HG03175 (cell line): Measurements from ENCODE around the gene RNU1-2.
A peak's percentile ranks its signal among the peaks of the same experiment; 100 is the strongest.
"Not testable (repeated sequence)": the region's sequence is repeated elsewhere in the genome, so short reads cannot be mapped to it uniquely, and the experiment has no call there.

Experiments used
- ATAC-seq: cut with Tn5 transposase; IDR thresholded peaks from one replicate; pipeline ENCODE4 v1.9.1; 2021; ENCODE audit warnings: mild to moderate bottlenecking, moderate library complexity; ENCODE audit not compliant: unreplicated experiment

The RNU1-2 gene

DNA sequence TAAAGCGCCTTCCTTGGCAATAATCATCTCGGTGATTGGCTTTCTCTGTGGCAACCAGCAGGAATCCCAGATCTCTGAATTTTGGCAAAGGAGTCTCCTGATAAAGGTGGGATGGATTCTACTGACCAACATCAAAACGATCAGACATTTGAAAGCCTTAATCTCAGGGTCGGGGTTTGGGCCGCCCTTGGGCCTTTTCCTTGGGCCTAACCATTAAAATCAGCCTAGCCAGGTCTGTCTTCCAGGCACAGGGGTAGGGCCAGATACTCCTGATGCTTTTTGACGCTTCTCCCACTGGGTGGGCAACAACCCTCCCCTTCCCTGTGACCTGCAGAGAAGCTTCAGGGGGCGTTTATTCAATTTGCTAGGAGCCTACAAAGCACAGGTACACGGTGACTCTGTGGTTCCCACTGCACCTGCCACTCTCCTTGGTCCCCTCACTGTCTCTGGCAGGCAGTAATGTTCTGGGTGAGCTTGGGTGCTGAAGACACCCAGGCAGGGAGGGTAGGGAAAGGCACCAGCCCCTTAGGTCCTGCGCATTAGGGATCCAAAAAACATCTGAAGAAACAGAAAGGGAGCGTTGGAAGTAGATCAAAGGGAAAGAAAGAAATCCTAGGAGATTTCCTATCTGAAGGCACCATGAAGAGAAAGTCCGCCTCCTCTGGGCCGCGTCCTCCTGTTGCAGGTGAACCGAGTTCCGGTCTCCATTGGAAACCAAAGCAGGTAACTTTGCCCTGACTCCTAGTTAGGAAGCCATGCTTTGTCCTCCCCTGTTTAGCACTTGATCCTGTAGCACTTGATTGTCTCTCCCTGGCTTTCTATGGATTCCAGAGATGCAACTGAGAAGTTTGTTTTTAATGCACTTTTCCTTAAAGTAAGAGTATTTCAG, 12.3 kb downstream of the RNU1-2 start:
- ATAC-seq, result no peak

- ATAC-seq, result not testable (repeated sequence)
These were observed 16.3 kb downstream of the RNU1-2 start for GRCh38 chr1:16911851-16912721.

DNA sequence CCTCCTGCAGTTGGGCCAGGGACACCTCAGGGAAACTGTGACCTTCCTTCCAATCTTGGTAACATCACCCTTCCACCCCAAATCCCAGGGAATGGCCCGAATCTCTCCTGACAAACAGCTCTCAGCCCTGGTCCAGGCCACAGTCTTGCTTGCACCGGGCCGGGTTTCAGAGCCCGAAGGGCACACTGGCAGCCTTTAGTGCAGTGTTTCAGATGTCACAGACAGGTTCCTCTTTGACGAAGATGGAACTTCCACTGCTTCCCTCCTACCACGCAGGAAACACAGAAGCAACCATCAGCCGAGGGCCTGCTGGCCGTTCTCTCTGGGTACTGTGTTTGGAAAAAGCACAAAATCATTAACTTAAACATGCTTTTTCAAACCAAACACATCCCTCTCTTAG, 17.0 kb downstream of the RNU1-2 start:
- ATAC-seq, result not testable (repeated sequence)

DNA sequence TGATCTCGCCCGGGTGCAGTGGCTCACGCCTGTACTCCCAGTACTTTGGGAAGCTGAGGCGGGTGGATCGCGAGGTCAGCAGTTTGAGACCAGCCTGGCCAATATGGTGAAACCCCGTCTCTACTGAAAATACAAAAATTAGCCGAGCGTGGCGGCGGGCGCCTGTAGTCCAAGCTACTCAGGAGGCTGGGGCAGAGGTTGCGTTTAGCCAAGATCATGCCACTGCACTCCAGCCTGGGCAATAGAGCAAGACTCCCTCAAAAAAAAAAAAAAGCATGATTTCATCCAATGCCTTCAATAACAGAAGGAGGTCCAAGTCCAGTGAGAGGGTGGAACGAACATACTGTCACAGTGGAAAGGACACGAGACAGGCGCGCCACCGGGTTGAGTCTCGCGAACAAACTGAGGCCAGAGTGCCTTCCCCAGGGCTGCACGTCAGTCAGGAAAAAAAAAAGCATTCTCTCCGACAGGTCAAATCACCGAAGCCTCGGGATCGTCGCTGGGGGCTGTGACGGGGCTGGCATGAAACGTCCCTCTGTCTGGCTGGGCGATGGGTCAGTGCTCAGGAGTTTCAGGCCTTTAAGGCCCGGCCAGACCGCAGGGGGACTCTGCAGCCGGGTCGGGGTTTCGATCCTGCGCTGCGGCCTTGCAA, 17.5 kb downstream of the RNU1-2 start:
- no peak for ATAC-seq

GRCh38 chr1:16913833-16914662, 18.3 kb downstream of the RNU1-2 start:
- peak; percentile 88 for ATAC-seq

- not testable (repeated sequence) for ATAC-seq
These were observed 19.3 kb downstream of the RNU1-2 start for GRCh38 chr1:16914928-16915626.

DNA sequence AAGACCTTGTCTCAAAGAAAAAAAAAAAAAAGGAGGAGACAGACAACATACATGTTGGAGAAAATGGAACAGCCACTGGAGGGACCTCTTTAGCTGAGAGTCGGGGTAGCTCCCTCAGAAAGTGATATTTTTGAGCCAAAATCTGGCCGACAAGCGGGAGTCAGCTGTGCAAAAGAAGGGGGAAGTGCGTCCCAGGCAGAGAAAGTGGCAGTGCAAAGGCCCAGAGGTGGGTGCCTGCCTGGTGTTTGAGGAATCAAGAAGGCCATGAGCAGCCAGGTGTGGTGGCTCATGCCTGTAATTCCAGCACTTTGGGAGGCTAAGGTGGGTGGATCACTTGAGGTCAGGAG, 19.8 kb downstream of the RNU1-2 start:
- ATAC-seq, result no peak

GRCh38 chr1:16916036-16916880, 20.5 kb downstream of the RNU1-2 start:
- ATAC-seq, result not testable (repeated sequence)

DNA sequence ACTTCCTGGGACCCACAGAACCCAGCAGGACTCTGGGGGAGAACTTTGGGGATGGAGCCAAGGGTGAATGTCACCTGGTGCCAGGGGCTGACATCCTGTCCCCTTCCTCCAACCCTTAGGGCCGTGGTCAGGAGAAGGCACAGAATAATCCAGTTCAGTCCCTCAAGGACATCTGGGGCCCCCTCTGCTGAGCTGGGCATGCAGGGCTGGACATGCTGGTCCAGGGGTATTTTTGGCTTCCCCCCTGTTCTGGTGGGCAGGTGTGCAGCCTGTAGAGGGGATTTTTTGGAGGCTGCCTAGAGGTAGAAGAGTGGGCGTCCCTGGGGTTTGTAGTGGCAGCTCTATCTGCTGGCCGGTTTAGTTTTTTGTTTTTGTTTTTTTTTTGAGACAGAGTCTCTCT, 22.6 kb downstream of the RNU1-2 start:
- ATAC-seq, result no peak

DNA sequence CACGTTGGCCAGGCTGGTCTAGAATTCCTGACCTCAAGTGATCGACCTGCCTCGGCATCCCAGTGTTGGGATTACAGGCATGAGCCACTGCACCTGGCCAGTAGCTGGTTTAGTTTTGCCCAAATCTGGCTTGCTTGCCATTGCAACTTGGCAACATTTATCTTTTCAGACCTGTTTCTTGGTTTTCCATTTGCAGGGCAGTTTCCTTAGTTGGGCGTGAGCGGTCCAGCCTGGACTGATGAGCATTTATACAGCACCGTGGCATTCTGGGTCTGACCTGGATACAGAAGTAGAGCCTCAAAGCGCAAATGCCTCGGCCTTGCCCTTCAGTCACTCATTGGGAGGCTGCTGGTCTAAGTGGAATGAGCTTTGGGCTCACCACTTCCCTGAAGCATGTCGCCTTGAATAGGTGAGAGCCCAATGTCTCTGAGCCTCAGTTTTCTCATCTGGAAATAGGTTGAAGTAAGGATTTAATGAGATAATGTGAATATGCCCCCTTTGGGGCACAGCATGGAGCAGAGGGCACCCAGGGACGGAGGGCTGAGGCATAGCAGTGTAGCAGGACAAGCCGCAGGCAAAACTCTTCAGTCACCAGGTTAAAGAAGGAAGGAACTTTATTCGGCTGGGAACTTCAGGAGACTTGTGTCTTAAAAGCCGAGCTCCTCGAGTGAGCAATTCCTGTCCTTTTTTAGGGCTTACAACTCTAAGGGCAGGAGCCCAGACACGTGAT, 23.3 kb downstream of the RNU1-2 start:
- ATAC-seq, result not testable (repeated sequence)

DNA sequence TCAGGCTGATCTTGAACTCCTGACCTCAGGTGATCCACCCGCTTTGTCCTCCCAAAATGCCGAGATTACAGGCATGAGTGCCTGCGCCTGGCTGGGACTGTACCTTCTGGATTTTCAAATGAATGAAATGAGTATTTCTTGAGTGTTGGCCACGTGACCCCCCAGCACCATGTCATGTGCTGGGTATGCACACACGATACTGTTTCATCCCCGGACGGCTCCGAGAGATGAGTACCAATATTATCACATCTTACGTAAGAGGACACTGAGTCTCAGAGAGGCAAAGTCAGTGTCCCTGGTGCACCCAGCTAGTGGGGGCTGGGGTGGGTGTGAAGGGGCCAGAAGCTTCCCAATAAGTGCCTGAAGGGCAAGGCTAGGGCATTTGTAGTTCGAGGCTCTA, 25.2 kb downstream of the RNU1-2 start:
- no peak for ATAC-seq

DNA sequence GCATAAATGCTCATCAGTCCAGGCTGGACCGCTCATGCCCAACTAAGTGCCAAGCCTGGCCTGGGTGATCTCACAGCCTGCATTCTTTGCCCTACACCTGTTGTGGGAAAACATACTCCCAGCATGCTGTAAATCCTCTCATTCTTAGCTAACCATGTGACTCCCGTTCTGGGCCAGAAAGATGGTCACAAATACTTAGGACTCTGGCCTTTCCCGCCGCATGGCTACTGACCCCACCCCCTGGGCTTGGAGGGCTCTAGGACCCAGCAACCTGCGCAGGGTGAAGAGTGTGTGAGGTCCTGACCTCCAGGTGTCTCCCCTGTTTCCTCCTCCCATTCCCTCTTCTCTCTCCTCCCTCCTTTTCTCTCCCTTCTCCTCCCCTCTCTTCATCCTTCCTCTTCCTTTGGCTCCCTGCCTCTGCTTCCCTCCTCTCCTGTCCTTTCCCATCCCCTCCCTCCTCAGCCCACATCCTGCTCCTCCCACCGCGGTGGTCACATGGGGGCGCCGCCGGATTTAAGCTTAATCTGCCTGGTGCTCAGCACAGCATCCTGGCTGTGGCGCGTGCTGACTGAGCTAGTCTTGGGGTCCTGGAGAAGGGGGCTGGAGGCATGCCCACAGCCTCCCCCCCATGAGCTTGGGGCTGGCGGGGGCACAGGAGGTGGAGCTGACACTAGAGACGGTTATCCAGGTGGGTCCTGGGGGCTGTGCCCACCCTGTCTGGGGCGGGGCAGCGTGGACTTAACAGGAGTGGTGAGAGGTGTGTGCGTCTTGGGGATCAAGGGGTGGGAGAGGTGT, 25.8 kb downstream of the RNU1-2 start, which contains the start of gene CROCC:
CROCC (plus strand) TSS at position 541 of the 795 bp plus-strand sequence; CDS start at position 629, 88 bp downstream.
- peak; percentile 45 for ATAC-seq

- ATAC-seq, result no peak
These were observed 26.7 kb downstream of the RNU1-2 start for GRCh38 chr1:16922466-16922865.

GRCh38 chr1:16922885-16923431, 27.2 kb downstream of the RNU1-2 start:
- no peak for ATAC-seq

- no peak for ATAC-seq
These were observed 28.6 kb downstream of the RNU1-2 start for GRCh38 chr1:16924216-16924918.

DNA sequence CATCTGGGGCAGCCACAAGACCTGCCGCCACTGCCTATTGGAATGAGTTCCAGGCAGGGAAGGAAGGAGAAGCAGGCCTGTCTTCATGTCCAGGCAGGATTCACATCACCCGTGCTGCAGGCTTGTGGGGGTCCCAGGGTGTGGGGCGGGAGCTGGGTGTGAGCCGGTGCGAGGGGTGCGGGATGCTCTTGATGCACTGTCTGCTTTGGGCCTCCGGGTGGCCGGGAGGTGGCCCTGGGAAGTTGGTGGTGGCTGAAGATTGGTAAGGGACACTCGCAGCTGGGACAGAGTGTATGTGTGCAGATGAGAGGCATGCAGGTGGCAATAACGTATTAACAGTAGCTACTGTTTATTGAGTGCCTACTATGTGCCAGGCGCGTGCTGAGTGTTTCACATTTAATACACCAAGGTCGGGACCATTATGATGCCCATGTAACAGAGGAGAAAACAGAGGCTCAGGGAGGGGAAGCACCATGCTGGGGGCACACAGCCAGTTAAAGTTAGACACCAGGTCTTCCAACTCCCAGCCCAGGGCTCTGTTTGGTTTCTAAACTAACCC, 29.2 kb downstream of the RNU1-2 start:
- ATAC-seq, result no peak
